ENCODE results near the gene HECTD1. TPM values are rescaled to one million over a fixed set of nuclear protein-coding genes. Genes with fewer than 3 reads are reported as not detected.
A peak's percentile ranks its signal among the peaks of the same experiment; 100 is the strongest.
"Not testable (repeated sequence)": the region's sequence is repeated elsewhere in the genome, so short reads cannot be mapped to it uniquely, and the experiment has no call there.

The HECTD1 gene
- total RNA-seq, 4 donors from 2014 or later = 189 to 236 (median 209) TPM

DNA sequence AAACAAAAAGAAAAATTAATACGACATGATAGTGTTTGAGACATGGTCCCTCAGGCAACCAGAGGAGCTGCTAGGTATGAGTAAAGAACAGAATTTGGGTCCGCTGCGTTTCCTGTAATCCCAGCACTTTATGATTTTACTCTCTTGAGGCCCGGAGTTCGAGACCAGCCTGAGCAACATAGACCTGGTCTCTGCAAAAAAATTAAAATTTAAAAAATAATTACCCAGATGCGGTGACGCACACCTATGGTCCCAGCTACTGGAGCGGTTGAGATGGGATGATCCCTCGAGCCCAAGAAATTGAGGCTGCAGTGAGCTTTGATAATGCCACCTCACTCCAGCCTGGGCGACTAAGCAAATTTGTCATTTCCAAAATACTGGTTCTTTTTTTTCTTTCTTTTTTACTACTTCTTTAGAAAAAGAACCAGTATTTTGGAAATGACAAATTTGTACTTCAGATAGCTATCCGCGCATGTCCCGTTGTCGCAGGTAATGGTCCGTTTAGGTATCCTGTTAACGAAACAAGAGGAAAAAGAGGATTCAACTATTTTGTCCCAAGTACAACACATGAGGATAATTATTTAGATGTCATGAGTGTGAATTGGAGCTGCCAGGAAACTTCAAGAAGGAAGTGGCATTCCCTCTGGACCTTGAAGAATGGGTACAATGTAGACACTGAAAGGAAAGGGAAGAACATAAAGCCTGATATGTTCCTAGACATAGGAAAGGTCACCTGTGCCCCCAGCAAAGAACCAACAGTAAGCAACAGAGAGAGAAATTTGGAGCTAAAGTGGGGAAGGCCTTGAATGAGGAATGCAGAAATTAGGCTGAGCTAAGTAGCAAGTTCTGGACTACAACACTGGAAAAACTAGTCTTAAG is 1.2 kb upstream of the HECTD1 start:
- ATAC-seq (ENCODE audit: low FRiP score) (no peak), DNase-seq (ENCODE audit: low spot score) (no peak)
- TF ChIP-seq, protein P1, sequence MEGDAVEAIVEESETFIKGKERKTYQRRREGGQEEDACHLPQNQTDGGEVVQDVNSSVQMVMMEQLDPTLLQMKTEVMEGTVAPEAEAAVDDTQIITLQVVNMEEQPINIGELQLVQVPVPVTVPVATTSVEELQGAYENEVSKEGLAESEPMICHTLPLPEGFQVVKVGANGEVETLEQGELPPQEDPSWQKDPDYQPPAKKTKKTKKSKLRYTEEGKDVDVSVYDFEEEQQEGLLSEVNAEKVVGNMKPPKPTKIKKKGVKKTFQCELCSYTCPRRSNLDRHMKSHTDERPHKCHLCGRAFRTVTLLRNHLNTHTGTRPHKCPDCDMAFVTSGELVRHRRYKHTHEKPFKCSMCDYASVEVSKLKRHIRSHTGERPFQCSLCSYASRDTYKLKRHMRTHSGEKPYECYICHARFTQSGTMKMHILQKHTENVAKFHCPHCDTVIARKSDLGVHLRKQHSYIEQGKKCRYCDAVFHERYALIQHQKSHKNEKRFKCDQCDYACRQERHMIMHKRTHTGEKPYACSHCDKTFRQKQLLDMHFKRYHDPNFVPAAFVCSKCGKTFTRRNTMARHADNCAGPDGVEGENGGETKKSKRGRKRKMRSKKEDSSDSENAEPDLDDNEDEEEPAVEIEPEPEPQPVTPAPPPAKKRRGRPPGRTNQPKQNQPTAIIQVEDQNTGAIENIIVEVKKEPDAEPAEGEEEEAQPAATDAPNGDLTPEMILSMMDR (IDR thresholded peaks at IDR 0.05) = no peak

DNA sequence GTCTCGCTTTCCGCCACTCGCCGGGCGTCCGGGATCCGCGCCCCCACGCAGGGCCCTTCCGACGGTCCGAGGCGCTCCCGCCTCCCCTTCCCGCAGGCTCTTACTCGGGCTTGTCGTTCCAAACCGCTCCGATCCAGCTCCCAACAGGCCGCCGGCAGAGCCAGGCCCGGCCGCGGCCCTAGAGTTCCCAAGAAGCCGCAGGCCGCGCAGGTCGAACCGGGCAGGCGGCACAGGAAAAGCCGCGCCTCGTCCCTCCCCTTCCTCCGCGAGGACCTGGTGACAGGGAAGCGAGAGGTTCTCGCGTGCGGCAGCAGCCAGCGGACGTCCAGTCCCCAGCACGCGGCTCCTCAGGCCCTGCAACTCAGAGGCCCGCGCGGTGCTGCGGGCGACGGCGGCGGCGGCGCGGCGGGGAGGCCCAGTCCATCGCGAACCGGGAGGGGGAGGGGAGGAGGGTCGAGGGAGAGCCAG is 272 bp downstream of the HECTD1 start:
- peak; percentile 82 for DNase-seq (ENCODE audit: low spot score)
- ATAC-seq (ENCODE audit: low FRiP score) = peak; percentile 60
- TF ChIP-seq, protein P1 (IDR thresholded peaks at IDR 0.05) = no peak

DNA sequence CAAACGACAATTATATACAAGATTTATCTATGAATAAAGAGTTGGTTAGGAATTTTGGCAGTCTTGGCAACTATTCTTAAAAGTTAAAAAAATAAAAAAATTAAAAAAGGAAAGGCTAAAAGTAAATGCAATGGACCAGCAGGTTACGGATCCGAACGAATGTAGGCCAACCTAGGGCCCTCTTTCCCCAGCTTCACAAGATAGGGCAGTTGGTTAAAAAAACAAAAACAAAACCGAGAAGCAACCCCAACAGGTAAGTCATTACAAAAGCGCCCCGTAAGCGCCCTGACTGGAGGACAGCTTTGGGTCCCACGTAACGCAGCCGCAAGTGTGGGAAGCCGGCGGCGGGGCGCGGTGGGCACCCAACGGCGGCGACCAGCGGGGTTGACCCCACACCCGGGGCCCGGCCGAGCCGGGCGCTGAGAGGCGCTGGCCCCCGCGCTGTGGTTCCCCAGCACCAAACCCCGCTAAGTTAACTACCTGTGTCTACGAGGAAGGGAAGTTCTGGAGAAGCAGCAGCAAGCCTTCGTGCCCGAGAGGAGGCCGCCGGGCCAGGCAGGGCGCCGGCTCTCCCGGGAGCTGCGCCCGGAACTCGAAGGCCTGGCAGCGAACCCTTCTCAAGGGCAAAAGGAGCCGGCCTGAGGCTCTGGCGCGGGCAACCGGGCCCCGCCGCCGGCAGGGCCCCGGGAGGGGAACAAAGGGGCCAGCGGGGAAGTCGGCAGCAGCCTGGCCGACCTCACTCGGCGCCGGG is 882 bp downstream of the HECTD1 start:
- no peak for ATAC-seq (ENCODE audit: low FRiP score)
- TF ChIP-seq, protein P1 (IDR thresholded peaks at IDR 0.05) = no peak
- DNase-seq (ENCODE audit: low spot score) = no peak

- no peak for DNase-seq (ENCODE audit: low spot score)
- TF ChIP-seq, protein P1 (IDR thresholded peaks at IDR 0.05) = no peak
- no peak for ATAC-seq (ENCODE audit: low FRiP score)
These were observed 1.7 kb downstream of the HECTD1 start for GRCh38 chr14:31205681-31206535.

DNA sequence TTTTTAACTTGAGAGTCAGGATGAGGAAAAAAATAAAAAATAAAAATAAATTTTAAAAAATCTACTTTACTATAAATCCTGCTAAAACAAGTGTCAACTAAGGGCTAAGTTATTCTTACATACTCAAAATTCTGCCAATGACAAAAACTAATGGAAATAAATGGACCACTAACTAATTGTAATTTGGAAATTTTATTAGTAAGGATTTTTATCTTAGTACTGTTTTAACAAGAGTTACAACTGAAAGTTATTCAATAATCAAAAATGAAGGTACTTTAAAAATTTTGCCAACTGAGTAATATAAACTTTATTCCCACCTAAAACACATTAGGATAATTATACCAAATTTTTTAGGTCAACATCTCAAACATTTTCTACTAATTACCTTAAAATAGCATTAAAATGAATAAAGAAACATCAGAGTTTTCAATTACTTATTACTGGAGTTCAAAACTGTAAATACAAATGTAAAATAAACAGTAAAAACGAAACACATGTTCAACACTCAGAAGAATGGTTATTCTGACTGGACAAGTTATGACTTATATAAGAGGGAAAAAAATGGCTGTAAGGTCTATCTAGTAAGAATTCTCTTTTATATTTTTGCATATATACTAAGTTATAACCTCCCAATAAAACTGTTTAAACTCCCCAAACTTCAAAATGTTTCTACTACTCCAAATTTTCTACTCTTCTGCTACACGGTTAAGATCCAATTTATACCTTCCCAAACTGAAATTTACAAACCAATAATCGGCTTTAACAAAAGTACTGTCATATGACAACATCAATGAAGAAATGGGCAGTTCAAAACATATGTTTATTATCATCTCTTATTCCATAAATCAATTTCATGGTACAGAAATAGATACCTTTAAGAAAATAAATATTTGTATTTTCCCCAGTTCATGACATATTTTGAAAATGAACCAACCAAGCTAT is 2.7 kb downstream of the HECTD1 start:
- TF ChIP-seq, protein P1 (IDR thresholded peaks at IDR 0.05) = no peak
- DNase-seq (ENCODE audit: low spot score) (no peak), ATAC-seq (ENCODE audit: low FRiP score) (no peak)

DNA sequence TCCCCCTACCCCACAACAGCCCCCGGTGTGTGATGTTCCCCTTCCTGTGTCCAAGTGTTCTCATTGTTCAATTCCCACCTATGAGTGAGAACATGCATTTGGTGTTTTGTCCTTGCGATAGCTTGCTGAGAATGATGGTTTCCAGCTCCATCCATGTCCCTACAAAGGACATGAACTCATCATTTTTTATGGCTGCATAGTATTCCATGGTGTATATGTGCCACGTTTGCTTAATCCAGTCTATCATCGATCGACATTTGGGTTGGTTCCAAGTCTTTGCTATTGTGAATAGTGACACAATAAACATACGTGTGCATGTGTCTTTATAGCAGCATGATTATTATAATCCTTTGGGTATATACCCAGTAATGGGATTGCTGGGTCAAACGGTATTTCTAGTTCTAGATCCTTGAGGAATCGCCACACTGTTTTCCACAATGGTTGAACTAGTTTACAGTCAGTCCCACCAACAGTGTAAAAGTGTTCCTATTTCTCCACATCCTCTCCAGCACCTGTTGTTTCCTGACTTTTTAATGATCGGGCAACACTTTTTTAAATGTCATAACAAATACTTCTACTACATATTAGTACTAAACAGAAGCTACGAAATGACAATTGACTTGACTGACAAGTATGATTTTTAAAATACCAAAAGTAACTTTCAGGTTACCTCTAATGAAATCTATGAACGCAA is 3.5 kb downstream of the HECTD1 start:
- not testable (repeated sequence) for DNase-seq (ENCODE audit: low spot score); ATAC-seq (ENCODE audit: low FRiP score)
